Fibroblast of mammary gland (primary cell): ENCODE data around the gene SPATA20.
A peak's percentile ranks its signal among the peaks of the same experiment; 100 is the strongest.

Experiments
- DNase-seq: peaks from one replicate; pipeline ENCODE4 v3.0.0-alpha.2; 2010; ENCODE audit warnings: low read depth
- H3K4me3 ChIP-seq: 2 replicates; pipeline ENCODE4 v1.5.1; 2011; ENCODE audit warnings: low read depth, mild to moderate bottlenecking, low read length, moderate library complexity; ENCODE audit not compliant: control insufficient read depth
- TF ChIP-seq, protein P1 (sequence below): conservative IDR thresholded peaks from 2 replicates; pipeline ENCODE4 v1.5.1; 2011; ENCODE audit warnings: low read depth, low read length, inconsistent platforms; ENCODE audit not compliant: control insufficient read depth, insufficient read depth

Gene SPATA20

DNA sequence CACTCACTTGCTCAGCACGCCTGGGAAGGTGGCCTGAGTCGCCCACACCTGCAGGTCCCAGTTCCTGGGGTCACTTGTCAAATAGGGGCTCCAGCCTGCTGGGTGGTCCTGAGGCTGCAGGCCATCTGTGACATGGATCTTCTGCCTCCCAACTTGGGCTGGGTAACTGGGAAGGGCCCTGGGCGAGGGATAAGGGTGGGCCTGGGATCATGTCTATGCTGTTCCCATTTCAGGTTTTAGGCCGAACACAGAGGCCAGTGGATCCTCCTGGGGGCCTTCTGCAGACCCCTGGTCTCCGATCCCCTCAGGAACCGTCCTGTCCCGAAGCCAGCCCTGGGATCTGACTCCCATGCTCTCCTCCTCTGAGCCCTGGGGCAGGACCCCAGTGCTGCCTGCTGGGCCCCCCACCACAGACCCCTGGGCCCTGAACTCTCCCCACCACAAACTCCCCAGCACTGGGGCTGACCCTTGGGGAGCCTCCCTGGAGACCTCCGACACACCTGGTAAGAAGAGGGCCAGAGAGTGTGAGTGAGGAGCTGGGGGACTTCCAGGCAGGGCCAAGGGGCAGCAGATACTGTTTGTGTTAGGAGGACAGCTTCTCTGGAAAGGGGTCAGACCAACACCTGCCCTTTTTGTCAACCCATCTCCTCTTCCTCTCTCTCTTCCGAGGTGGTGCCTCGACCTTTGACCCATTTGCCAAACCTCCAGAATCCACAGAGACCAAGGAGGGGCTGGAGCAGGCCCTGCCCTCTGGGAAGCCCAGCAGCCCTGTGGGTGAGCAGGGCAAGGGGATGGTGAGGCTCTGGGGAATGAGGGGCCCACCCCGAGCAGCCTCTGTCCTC lies 6.2 kb upstream of the SPATA20 start:
- no peak overlapping the region for H3K4me3 ChIP-seq
- TF ChIP-seq, protein P1, sequence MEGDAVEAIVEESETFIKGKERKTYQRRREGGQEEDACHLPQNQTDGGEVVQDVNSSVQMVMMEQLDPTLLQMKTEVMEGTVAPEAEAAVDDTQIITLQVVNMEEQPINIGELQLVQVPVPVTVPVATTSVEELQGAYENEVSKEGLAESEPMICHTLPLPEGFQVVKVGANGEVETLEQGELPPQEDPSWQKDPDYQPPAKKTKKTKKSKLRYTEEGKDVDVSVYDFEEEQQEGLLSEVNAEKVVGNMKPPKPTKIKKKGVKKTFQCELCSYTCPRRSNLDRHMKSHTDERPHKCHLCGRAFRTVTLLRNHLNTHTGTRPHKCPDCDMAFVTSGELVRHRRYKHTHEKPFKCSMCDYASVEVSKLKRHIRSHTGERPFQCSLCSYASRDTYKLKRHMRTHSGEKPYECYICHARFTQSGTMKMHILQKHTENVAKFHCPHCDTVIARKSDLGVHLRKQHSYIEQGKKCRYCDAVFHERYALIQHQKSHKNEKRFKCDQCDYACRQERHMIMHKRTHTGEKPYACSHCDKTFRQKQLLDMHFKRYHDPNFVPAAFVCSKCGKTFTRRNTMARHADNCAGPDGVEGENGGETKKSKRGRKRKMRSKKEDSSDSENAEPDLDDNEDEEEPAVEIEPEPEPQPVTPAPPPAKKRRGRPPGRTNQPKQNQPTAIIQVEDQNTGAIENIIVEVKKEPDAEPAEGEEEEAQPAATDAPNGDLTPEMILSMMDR: no peak

DNA sequence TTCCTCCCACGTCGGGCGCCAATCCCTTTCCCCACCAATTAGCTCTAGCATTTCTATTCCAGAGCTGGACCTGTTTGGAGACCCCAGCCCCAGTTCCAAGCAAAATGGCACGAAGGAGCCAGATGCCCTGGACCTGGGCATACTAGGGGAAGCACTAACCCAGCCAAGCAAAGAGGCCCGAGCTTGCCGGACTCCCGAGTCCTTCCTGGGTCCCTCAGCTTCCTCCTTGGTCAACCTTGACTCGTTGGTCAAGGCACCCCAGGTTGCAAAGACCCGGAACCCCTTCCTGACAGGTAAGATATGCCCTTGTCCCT lies 5.6 kb upstream of the SPATA20 start:
- TF ChIP-seq, protein P1: no peak
- no peak for DNase-seq
- peak overlapping the region; percentile 31 for H3K4me3 ChIP-seq

More for the DNA sequence above, 6.2 kb upstream of the SPATA20 start:
- DNase-seq: no peak

DNA sequence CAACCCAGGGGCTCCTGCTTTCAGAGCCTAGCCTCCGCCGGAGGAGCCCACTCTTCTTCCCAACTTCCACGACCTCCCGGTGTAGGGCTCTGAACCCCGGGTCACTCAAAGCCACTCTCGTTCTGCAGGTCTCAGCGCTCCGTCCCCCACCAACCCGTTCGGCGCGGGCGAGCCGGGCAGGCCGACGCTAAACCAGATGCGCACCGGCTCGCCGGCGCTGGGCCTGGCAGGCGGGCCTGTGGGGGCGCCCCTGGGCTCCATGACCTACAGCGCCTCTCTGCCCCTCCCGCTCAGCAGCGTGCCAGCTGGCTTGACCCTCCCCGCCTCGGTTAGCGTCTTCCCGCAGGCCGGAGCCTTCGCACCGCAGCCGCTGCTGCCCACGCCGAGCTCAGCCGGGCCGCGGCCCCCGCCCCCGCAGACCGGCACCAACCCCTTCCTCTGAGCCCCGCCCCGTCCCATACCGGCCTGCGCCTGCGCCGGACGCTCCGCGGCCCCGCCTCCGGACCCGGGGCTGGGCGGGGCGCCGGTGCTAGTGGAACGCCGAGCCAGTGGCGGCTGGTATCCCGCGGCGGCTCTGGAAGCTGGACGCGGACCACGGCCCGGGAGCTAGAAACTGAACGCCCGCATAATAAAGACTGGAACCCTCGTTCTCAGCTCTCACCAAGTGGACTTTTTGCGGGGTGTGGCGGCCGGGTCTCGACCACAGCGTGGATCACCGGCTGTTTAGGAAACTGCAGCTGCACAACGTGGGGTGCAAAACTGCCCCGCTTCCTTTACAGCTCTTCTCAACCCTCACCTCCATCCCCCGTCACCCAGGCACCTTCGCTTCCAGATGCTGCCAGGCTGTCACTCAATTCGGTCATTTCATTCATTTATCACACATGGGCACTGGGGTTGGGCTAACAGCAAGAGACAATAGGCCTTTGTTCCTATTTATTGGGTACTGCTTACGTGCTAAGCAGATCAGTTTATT lies 5.0 kb upstream of the SPATA20 start:
- H3K4me3 ChIP-seq: peak overlapping the region; percentile 42
- TF ChIP-seq, protein P1: no peak
- peak; percentile 69 for DNase-seq

DNA sequence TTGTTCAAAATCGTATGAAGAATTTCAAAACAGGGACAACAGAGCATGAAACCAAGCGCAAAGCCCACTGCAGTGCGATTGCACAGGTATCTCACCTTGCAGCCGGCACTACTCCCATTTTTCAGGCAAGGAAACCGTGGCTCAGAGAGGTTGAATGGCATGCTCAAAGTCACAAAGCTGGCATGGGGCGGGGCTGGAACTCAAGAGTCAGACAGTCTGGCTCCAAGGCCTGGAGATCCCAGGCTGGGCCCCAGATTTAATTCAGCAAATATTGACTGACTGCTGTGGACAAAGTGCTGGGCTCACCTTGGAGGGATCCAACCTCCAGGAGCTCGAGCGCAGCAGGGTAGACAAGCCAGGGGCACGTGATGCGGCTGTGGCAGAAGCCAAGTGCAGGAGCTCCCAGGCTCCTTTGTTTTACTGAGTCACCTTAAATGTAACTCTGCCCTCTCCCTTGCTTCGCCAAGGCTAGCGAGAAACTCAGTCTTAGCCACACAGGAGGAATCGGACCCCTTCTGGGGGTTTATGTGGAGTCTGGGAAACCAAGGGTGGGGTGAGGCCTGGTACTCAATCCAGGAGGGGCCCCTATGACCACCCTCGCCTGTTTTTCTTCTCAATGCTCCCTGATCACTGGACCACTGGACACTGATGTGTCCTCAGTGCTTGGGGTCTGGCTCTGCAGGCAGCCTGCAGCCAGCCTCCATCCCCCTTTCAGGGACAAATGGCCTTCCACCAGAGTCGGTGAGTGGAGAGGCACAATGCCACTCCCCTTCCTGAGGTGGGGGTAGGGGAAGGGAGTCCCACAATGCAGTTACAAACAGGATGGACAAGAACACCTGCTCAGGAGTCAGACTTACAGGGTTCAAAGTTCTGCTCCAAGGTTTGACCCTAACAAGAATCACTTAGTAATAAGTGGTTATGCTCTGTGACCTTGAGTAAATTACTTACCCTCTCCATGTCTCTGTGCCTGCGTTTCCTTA lies 3.9 kb upstream of the SPATA20 start:
- no peak overlapping the region for H3K4me3 ChIP-seq
- no peak for DNase-seq
- TF ChIP-seq, protein P1: no peak

DNA sequence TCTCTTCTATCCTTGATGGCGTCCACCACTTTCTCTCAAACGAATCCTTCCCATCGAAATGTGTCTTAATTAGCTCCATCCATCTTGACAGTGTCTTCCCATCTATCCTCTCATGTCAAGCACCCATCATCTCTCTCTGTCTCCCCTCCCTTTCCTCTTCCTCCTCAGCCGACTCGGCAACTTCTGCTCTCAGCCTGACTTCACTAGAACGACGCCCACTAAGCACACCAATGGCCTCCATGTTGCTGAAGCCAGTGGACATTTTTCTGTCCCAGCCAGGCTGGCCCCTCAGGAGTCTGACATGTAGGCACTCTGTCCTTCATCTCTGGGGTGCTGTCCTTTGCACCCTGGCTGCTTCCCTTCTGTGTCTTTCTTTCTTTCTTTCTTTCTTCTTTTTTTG lies 2.5 kb upstream of the SPATA20 start:
- DNase-seq: no peak
- H3K4me3 ChIP-seq: no peak overlapping the region
- TF ChIP-seq, protein P1: no peak

DNA sequence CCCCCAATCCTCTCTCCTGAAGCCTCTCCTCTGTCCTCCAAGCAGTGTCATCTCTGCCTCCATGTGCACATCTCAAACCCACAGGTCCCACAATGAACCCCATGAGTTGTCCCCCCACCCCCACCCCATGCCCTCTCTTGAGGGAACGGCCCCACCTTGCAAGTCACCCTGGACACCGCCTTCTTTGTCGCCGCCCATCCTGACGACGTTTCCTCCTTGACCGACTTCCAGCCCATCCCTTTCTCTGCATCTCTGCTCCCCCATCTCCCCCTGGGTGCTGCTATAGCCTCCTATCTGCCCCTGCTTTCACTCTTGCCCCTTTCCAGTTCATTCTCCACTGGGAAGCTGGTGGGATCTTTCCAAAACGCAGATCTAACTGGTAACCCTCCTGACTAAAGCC lies 1.7 kb upstream of the SPATA20 start:
- DNase-seq: no peak
- TF ChIP-seq, protein P1: no peak
- no peak overlapping the region for H3K4me3 ChIP-seq
